Hindlimb muscle (tissue), 1 donor: ENCODE measurements around the gene CCDC158. TPM values are rescaled to one million over a fixed set of nuclear protein-coding genes. Genes with fewer than 3 reads are reported as not detected.
"Not testable (repeated sequence)": the region's sequence is repeated elsewhere in the genome, so short reads cannot be mapped to it uniquely, and the experiment has no call there.

Experiments used
- DNase-seq: peaks from one replicate; pipeline ENCODE4 v3.0.0-alpha.2; 2013
- polyA plus RNA-seq: library from polyadenylated mRNA; unstranded; fragments of 120-200 nt; gene quantifications from one replicate; pipeline ENCODE4 v1.2.1, GENCODE V29; 2013; ENCODE audit not compliant: insufficient read length

CCDC158 gene
- polyA plus RNA-seq, 1 donor: 0.80 TPM

DNA sequence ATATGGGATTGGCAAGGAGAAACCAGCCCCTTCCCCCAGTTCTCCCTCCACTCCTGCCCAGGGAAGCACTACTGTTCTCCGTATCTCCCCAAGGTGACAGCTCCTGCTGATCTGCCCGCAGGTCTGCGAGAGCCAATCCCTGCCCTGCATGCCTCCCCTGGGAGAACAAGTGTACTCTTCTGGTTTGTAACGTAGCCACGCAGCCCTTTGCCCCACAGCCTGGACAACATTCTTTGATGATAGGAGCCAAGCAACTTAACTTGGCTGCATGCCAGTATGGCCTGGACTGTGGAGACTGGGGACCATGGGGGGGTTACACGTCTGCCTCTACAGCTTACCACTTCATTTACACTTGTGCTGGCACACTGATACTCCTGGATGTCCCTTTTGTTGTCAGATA, 112.4 kb downstream of the CCDC158 start:
- DNase-seq: peak; percentile 4

DNA sequence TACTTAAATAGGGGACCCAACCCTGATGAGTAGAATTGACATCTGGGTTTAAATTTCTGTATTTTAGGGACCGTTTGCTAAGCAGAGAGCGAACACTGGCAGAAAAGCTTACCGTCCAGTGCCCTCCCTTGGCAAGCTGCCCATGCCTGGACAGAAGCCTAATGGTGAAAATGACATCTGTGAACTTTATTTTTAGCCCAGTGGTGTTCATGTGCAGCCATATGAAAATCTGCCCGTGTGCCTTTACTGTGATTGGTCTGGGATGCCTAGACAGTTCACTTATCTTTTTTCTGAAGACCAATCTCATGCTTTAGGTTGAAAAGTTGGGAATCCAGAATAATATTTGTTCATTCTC, 113.3 kb downstream of the CCDC158 start:
- peak; percentile 14 for DNase-seq

DNA sequence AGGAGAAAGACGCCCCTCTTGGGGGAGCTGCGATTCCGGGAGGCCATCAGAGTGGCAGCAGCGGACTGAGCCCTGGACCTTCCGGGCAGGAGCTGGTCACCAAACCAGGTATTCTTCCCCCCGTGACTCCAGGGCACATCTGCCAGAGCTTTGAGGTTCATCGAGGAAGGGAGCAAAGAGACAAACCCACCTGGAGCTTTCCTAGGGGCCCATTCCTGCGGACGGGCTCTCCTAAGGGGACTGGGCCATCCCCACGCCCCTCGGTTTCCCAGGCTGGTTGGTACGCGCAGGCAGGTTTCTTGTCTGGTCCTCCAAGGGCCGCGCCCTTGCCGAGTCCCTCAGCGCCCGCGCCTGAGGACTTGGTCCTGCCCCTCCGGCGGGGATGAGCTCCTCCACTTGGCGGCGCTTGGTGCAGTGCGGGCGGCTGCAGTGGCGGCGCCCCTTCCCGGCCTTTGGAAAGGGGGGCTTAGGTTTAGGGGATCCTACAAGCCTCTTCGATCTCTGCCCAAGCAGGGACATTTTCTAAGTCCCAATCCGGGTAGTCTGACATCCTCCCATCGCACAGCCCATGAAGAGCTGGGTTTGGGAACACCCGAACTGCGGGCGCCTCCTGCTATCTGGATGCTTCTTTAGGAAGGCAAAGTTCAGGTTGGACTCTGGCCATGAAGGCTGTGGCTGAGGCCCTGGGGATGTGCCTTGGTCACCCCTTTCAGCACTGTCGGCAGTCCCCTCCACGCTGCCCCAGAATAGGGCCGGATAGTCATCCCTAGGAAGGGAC, 113.9 kb downstream of the CCDC158 start:
- DNase-seq: peak; percentile 29

DNA sequence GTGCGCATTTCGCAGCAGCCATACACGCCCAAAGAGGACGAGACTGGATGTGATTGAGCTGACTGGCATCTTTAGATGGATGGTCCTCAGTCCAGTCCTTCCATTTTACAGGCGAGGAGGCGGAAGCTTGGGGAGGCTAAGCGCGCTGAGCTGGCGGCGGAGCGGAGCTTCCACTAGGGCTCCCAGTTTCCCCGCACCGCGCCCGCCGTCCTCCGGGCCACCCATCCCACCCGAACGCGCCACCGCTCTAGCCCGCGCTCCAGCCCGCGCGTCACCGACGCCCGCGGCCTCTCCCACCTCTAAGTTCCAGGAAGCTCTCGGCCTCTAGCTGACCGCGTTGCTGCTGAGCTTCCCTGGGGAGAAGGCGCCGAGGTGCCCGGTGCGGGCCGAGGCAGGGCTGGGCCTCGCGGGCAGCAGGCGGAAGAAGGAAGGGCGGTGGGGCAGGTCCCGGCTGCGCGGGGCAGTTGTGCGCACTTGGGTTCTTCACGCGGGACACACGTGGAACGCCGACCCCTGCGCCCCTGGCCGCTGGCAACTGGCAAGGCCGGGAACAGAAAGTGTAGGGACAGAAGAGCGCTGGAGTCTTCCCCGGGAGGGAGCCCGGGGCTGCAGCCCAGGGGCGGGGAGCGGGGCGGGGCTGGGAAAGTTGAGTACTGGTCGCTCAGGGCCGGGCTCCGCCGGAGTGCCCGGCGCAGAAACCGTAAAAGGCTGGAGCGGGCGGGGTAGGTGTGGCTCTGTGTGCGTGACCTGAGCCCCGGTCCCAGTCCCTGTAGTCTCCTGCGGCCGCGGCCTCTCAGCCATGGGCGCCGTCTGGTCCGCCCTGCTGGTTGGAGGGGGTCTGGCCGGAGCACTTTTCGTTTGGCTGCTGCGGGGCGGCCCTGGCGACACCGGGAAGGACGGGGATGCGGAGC, 114.7 kb downstream of the CCDC158 start, which contains the start of gene STBD1:
STBD1 (plus strand) TSS at position 763 of the 911 bp plus-strand sequence; CDS start at position 800, 37 bp downstream.
- DNase-seq: peak; percentile 59

DNA sequence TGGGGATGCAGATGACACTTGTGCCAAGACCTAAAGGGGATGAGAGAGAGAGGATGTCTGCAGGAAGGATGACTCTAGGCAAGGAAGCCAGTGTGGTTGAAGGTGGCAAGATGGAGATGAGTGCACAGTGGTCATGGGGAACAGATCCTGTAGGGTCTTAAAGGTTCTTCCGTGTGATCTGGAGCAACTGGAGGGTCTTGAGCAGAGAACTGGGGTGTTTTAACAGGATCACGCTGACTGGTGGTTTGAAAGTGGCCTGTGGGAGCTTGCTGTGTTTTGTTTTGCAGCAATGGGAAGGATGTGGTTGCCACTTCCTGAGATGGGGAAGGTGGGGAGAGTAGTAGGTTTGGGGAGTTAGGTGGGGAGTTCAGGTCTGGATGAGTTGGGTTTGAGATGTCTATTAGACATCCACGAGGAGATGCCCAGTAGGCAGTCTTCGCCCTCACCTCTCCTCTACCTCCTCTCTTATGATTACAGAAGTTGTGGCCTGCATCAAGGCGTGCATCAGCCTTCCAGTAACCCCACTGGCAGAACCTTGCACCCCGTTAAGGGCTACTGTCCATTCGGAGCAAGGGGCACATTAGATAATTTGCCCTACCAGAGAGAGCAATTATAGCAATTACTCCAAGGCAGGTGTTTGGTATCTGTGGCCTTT, 115.8 kb downstream of the CCDC158 start:
- DNase-seq: no peak

DNA sequence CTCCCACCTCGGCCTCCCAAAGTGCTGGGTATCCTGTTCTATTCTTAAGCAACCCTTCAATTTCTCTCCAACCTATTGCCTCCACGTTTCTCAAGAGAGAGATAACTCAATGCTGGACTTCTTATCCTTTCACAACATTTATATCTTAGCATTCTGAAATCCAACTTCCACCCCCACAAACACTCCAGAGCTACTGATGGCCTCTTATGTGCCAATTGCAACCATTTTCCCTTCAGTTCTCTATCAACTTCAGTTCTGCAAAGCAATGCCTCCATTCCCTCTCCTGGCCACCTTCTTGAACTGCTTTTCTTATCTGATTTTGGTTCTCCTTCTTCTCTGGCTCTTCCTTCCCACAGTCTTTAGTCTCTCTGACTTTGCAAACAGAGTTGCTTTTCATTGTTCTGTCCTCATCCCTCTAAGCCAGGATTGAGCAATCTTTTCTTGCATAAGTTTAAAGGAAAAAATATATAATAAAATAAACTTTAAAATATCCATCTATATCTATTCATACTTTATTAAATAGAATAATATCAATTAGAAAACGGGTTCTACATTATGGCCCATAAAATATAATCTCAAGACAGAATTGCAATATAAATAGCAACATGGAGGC, 118.0 kb downstream of the CCDC158 start:
- no peak for DNase-seq

DNA sequence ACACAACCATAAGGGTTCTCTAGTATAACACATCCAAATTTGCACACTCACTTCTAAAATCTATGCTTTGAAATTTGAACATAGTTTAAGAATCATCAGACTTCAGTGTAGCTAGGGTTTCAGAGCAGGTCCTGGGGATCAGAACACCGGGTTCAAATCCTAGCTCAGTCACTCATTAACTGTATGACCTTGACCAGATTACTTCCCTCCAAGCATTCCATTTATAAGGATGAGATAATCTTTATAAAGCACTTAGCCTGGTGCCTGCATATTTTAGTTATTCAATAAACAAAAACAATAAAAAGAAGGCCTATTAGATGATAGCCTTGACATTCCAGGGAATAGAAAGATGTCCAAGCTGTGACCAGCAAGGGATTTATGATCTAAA, 119.2 kb downstream of the CCDC158 start:
- DNase-seq: no peak

DNA sequence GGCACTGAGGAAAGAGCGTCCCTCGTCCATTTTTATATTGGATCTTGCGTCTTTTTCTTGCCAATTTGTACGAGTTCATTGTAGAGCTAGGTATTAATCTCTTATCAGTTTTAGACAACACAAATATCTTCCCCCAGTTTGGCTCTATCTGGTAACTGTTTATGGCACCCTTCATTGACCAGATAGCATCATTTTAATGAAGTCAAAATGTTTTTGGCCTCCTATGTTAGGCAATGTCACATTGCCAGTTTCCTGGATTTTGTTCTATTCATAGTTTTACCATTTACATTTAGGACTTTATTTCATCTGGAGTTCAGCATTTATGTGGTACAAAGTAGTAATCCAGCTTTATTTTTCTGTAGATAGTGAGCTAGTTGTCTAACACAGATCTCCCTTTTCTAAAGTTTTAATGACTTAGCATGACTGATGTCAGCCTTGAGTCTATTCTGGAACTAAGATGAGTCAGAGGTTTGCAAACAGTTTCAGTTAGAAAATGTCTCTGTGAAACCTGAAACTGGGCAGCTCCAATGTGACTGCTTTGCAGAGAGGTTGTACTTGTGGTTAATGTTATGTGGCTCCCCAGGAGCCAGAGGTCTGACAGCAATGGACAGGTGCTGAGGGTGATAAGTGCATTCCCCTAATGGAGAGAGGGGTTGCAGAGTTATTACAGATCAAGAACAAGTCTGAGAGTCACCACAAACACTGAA, 119.7 kb downstream of the CCDC158 start:
- DNase-seq: peak; percentile 3

DNA sequence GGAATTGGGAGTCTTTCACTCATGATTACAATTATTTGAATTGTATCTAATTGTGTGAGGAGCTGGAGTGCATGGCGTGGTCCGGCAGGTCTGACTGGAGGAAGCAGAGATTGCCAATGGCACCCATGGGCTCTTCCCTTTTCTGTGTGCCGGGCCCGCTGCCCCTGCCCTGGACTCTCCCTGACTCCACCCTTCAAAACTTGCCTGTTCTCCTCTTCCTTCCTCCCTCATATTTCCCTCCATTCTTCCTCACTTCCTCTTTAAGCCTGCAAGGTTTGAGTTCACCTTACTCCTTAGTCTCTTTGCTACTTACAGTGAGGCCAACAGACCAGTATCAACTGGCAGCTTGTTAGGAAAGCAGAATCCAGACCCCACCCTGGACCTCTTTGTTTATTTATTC, 120.9 kb downstream of the CCDC158 start:
- DNase-seq: no peak

DNA sequence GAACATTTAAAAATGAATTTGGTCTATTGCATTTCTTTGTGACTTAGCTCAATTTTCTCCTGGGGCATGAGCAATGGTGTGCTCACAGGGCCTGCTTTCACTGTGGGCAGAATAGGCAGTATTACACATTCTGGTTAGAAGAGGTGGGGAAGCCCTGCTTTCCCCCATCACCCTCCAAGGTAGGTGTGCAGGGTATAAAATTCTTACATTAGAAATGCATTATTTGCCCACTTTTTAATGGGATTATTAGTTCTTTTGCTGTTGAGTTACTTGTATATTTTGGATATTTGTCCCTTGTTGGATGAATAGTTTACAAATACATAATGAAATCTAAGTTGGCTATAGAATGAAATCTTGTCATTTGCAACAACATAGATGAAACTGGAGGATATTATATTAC, 122.7 kb downstream of the CCDC158 start:
- no peak for DNase-seq

DNA sequence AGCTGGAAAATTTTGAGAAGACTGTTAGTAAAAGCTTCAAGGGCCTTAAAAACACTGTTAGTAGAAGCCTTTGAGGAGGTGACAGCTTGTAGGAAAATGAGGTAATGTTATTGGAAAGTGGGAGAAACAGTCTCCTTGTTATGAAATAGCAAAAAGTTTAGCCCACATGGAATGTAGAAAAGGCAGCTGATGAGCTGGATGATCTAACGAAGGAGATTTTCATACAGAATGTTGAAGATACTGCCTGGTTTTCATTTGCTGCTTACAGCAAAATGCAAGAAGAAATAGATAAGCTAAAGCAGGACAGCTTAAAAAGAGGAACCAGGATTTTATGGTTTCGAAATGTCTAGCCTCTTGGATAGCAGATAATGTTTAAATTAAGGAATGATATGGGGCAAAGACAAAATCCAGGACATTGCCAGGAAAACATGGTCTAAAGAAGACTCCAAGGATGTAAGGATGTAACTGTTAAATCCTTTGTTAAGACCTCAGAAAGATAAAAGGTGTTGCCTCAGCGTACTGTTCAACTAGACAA, 124.6 kb downstream of the CCDC158 start:
- no peak for DNase-seq

DNA sequence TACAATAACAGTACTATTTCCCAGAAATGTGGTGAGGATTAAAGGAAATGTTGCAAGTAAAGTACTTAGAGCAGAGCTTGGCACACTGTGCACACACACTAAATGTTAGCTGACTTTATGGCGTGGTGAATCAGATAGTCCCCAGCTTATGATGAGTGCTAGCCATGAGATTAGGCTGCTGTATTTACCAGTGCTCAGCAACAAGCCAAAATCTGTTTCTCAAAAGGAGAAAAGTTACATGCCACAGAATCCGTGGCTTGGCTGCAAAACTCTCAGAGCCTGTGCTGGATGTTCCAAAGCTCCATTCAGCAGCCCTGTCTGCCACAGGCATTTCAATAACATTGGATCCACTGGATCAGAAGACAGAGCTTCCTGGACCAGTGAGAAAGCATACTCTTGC, 127.2 kb downstream of the CCDC158 start:
- no peak for DNase-seq

DNA sequence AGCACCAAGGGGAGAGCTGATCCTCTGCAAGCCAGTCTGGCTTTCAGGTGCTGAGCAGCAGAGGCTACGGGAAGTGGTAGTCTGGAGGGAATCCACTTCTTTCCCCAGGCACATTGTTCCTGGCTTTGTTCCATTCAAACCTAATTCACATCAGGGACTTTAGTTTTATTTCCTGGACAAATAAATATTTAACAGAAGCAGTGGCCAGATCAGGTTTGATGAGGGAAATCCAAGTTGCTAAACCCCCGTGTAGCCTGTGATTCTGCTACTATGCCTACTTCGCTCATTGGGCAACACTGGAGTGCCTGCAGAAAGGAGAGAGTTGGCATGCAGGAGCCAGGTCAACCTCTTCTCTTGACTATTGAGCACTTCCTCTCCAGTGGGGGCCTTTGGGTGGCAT, 128.2 kb downstream of the CCDC158 start:
- DNase-seq: no peak

DNA sequence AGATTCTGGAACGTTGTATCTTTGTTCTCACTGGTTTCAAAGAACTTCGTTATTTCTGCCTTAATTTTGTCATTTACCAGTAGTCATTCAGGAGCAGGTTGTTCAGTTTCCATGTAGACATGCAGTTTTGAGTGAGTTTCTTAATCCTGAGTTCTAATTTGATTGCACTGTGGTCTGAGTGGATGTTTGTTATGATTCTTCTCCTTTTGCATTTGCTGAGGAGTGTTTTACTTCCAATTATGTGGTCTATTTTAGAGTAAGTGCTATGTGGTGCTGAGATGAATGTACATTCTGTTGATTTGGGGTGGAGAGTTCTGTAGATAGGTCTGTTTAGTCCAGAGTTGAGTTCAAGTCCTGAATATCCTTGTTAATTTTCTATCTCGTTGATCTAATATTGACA, 133.1 kb downstream of the CCDC158 start:
- DNase-seq: not testable (repeated sequence)

DNA sequence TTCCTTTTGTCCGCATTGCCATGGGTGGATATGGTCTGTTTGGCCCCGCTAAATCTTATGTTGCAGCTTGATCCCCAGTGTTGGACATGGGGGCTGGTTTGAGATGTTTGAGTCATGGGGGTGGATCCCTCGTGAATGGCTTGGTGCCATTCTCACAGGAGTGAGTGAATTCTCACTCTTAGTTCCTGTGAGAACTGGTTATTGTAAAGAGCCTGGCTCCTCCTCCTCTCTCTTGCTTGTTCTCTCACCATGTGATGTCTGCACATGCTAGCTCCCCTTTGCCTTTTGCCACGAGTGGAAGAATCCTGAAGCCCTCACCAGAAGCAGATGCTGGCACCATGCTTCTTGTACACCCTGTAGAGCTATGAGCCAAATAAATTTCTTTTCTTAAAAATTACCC, 137.0 kb downstream of the CCDC158 start:
- DNase-seq: no peak

DNA sequence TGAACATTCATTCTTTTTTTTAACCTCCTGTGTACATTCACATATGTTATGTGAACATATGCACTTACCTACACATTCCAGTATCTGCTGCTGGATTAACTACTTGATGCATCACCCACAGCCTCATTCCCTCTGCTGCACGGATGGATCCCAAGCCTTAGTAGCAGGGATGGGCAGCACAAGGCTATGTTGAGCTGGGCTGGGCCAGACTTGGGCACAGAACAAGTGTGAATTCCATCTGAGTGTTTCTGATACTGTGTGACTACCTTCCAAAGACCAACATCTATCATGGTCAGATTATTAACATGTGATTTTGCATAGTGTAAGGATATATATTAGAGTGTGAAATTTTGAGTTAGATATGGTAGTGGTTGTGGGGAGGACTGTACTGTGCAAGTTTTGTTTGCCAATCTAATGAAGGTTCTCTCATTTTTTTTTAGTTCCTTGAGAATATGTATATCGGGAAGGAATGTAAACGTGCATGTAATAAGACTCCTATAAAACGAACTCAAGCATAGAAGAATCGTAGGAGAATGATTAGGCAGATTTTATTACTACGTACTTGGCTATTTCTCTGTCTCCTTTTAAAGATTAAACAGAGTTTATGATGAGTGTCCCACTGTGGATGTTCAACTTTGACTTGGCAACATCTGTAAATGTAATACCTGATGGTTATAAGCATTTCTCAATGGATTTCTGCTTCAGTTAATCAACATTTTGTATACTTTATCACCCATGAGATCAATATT, 137.8 kb downstream of the CCDC158 start:
- DNase-seq: no peak

DNA sequence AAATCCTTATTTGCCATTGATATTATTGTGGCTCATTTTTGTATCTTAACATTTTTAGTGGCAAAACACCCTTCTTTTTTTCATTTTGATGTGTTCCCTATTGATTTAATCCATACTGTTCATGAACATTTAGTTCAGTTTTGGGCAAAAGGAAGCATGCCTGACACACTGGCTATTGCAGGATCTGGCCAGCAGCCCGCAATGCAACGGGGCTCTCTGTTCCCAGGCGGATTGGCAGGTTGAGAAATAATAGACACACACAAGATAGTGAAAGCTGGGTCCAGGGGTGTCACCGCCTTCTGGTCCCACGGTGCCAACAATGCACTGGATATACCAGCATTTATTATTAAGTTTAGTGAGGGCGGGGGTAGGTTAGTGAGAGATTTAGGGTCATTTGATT, 139.3 kb downstream of the CCDC158 start:
- not testable (repeated sequence) for DNase-seq

DNA sequence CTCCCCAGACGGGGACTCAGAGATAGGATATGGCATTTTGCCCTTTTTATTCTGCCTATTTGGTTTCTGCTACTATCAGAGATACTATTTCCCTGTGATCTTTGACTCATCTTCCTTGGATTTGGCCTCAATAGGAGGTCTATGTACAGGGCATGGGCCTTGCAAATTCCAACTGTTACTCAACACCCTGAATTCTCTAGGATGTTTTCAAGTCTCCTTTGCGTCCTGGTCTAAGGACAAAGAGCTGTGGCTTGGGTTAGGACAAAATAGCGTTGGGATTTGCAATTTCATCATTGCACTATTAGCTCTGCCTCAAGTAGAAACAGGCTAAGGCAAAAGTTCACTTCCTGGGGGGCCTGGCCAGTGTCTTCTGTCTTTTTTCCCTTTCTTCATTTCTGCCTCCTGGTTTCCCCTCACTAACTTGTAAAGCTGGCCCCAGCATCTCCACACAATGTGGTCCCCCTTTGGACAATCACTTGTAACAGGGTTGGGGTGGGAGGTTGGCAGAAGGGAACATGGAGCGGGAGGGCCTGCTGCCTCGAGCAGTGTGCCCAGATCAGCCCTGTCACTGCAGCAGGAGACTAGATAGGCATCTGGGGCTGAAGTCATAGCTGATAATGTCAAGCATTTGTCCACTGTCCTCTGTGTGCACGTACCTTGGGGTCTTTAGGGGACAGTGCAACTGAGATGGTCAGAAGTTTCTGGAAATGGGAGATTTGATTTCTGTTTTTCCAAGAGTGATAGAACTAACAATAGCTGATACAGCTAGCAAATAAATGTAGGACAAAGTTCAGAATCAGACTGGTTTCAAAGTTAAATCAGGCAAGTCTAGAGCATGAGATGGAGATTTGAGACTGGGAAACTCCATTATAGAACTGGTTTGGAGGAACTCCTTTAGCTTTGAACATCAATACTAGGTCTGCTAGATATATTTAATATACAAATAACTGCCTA, 140.2 kb downstream of the CCDC158 start:
- no peak for DNase-seq

DNA sequence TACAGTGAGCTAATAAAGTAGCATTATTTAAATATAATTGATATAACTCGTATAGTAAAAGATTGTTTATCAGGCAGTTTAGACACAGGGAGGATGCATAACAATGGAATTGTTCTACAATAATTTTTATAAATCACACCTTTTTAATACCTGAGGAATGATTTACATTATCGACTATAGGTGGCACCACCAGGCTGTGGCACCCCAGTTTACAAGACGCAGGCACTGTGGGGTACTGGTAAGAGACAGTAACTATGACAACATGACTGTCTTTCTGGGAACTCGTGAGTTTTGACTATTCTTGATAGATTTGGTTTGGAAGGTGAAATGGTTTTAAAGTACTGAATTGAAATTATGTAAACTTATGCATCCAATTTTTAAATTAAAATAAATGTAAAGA, 141.5 kb downstream of the CCDC158 start:
- DNase-seq: no peak

DNA sequence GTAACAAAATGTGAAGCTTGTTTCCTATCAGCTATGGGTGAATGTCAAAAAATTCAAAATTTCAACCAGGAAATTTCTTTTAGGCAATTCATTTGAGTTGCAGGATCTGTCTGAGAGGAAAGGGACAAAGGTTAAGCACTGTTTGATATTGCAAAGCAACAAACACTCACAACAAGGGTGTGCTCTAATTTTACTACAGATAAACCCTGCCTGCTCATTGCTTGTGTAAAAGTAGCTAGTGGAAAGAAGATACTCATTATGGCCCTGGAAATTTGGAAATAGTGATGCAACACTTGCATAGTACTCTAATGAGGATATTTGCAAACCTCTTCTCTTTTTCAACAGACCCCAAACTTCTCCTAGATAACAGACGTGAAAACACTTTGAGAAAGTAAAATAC, 142.4 kb downstream of the CCDC158 start:
- DNase-seq: no peak
